Choroid plexus epithelial cell (primary cell): ENCODE data around the gene MRPL46.

Experiments used
- DNase-seq: peaks from one replicate; pipeline ENCODE4 v3.0.0-alpha.2; 2010; ENCODE audit warnings: low read depth
- H3K4me3 ChIP-seq: 2 replicates; pipeline ENCODE4 v1.5.1; 2011; ENCODE audit warnings: low read depth, mild to moderate bottlenecking, control low read depth, low read length, moderate library complexity
- TF ChIP-seq, protein P1 (sequence below): conservative IDR thresholded peaks from 2 replicates; pipeline ENCODE4 v1.5.1; 2011; ENCODE audit warnings: low read depth, mild to moderate bottlenecking, control low read depth, inconsistent platforms, low read length, moderate library complexity

MRPL46 gene

DNA sequence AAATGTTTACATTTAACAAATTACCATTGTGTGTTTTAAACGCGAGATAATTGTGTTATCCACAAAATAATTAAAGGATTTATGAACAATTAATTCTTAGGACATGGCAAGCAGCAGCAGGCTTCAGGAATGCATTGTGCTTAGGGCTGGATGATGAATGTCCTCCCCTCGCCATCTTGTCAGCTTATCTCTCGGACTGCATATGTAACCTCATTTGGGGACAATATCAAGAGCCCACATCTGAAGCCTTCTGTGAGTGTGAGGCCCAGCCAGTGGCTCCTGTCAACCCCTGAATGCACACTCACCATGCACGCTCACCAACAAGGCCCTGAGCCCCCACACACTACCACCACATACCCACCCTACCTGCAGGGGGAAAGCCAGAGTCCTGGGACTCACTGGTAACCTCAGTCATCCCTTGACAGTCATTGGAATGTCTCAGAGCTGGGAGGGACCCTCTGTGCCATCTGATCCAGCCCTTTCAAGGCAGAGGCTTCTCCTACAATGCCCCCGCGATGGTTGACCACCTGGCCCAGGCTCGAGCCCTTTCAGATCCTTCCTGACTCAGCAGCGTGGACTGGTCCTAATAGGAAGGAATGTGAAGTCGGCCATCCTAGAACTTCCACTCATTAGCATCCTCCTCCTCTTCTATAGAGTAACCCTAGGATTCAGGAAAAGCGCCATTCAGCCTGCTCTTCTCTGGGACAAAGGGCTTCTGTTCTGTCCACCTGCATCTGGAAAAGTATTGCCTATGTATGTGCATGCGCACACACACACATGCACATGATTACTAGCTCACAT is 38.2 kb downstream of the MRPL46 start:
- no peak for DNase-seq
- TF ChIP-seq, protein P1, sequence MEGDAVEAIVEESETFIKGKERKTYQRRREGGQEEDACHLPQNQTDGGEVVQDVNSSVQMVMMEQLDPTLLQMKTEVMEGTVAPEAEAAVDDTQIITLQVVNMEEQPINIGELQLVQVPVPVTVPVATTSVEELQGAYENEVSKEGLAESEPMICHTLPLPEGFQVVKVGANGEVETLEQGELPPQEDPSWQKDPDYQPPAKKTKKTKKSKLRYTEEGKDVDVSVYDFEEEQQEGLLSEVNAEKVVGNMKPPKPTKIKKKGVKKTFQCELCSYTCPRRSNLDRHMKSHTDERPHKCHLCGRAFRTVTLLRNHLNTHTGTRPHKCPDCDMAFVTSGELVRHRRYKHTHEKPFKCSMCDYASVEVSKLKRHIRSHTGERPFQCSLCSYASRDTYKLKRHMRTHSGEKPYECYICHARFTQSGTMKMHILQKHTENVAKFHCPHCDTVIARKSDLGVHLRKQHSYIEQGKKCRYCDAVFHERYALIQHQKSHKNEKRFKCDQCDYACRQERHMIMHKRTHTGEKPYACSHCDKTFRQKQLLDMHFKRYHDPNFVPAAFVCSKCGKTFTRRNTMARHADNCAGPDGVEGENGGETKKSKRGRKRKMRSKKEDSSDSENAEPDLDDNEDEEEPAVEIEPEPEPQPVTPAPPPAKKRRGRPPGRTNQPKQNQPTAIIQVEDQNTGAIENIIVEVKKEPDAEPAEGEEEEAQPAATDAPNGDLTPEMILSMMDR: no peak
- no peak overlapping the region for H3K4me3 ChIP-seq

DNA sequence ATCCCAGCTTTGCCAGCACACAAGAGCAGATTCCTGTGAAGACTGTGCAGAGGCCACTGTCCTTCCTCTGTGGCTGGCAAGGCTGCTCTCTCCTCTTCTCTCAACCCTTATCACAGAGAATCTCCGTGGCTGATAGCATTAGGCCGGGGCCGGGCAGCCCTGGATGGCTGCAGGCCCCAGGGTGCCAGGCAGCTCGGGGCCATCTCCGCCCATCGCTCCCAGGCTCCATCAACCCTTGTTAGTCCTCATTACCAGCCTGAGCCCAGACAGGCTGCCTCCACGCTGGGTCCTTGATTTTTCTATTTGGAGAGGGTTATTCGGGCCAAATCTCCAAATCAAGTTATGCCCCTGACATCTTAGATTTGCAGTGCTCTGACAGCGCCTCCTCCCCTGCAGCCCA is 39.1 kb downstream of the MRPL46 start:
- DNase-seq: no peak
- TF ChIP-seq, protein P1: no peak
- H3K4me3 ChIP-seq: no peak overlapping the region

DNA sequence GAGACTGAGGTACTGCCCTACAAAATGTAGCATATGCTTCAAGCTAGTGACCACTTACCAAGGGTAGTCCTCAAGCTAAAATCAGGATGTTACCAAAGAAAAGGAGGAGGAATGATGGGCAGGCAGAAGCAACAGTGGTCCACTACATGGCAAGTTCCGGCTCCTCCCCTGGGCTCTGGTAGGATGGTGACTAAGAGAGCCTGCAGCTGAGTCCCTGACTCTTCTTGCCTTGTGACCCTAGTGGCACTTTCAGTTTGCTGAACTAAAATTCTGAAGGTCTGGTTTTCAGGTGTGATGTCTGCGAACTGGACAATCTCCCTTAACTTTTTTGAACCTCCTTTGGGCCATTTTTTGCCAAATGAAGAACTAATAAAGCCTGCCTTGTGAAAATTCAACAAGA is 40.9 kb downstream of the MRPL46 start:
- no peak overlapping the region for H3K4me3 ChIP-seq
- TF ChIP-seq, protein P1: no peak
- no peak for DNase-seq

DNA sequence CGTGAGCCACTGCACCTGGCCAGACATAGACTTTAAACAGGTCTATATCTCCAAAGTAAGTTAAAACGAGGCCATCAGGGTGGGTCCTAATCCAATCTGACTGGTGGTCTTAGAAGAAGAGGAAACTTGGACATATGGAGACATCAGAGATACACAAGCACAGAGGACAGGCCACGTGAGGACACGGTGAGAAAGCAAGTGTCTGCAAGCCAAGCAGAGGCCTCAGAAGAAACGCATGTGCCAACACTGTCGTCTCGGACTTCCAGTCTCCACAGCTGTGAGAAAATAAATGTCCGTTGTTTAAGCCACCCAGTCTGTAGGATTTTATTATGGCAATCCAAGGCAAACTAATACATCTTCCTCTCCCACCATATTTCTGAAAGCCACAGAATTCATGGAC is 43.9 kb downstream of the MRPL46 start:
- TF ChIP-seq, protein P1: no peak
- no peak overlapping the region for H3K4me3 ChIP-seq
- no peak for DNase-seq

DNA sequence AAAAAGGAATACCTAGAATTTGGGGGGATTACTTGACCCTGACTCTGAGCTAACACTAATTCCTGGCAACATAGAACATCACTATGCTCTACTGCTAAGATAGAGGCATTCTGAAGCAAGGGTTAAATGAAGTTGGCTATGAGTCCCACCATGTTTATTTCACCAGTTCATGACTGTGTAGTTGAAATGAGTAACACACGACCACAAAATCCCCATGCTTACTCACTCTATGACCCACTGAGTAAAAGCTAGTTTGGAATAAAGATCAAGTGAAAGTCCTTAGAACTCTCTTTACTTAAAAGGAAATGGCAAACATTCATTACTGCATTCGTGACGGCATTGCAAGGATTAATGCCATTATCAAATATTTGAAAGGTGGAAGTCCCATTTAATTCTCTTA is 47.4 kb downstream of the MRPL46 start:
- TF ChIP-seq, protein P1: no peak
- no peak for DNase-seq
- H3K4me3 ChIP-seq: no peak overlapping the region
